ENCODE measurements around the gene C16orf87. TPM values are rescaled to one million over a fixed set of nuclear protein-coding genes. Genes with fewer than 3 reads are reported as not detected.

The C16orf87 gene
- total RNA-seq, 1 experiment from 2014 or later, result 10.2 TPM

GRCh38 chr16:46875243-46875642 lies 44.3 kb upstream of the C16orf87 start:
- H3K27me3 ChIP-seq (ENCODE audit: insufficient read depth, low read length), result no peaks in the 10 kb centered on the region
- no peak overlapping the region for H2AFZ ChIP-seq (ENCODE audit: low read depth, low read length, poor library complexity, severe bottlenecking)
- H3K36me3 ChIP-seq (ENCODE audit: control insufficient read depth in 1 of 2, insufficient read depth in 2 of 2, low read length in 2 of 2), result no peaks in the 10 kb centered on the region
- no peaks in the 10 kb centered on the region for H3K9me2 ChIP-seq (ENCODE audit: insufficient read depth)
- TF ChIP-seq SP1 (IDR thresholded peaks at IDR 0.05; ENCODE audit: low read depth) (no peak), POLR2AphosphoS5 (IDR thresholded peaks at IDR 0.05; ENCODE audit: low read depth, low read length) (no peak), EGR1 (IDR thresholded peaks at IDR 0.05; ENCODE audit: low read depth) (no peak), RAD21 (IDR thresholded peaks at IDR 0.05; ENCODE audit: low read depth) (no peak), SRF (IDR thresholded peaks at IDR 0.05; ENCODE audit: low read depth) (no peak), EZH2 (IDR thresholded peaks at IDR 0.05) (no peak), ATF3 (IDR thresholded peaks at IDR 0.05) (no peak), FOSL1 (IDR thresholded peaks at IDR 0.05; ENCODE audit: low read depth) (no peak)
- TF ChIP-seq, protein P1, sequence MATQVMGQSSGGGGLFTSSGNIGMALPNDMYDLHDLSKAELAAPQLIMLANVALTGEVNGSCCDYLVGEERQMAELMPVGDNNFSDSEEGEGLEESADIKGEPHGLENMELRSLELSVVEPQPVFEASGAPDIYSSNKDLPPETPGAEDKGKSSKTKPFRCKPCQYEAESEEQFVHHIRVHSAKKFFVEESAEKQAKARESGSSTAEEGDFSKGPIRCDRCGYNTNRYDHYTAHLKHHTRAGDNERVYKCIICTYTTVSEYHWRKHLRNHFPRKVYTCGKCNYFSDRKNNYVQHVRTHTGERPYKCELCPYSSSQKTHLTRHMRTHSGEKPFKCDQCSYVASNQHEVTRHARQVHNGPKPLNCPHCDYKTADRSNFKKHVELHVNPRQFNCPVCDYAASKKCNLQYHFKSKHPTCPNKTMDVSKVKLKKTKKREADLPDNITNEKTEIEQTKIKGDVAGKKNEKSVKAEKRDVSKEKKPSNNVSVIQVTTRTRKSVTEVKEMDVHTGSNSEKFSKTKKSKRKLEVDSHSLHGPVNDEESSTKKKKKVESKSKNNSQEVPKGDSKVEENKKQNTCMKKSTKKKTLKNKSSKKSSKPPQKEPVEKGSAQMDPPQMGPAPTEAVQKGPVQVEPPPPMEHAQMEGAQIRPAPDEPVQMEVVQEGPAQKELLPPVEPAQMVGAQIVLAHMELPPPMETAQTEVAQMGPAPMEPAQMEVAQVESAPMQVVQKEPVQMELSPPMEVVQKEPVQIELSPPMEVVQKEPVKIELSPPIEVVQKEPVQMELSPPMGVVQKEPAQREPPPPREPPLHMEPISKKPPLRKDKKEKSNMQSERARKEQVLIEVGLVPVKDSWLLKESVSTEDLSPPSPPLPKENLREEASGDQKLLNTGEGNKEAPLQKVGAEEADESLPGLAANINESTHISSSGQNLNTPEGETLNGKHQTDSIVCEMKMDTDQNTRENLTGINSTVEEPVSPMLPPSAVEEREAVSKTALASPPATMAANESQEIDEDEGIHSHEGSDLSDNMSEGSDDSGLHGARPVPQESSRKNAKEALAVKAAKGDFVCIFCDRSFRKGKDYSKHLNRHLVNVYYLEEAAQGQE (IDR thresholded peaks at IDR 0.05; ENCODE audit: low read depth), result no peak
- H3K4me1 ChIP-seq (ENCODE audit: control insufficient read depth in 1 of 2, insufficient read depth in 2 of 2, low read length in 2 of 2), result no peaks in the 10 kb centered on the region
- intact Hi-C loops (cut with micrococcal nuclease), result no loop called here
- no peaks in the 10 kb centered on the region for H4K20me1 ChIP-seq (ENCODE audit: insufficient read depth)
- H3K9ac ChIP-seq (ENCODE audit: low read length), result no peak overlapping the region
- no TSS peak for BruUV-seq (replicated peaks)
- no peak for ATAC-seq
- ChIA-PET RAD21 (ENCODE audit: low non-redundant PET in 1 of 2, low total read pairs in 2 of 2, uncharacterized antibody in 2 of 2, unreplicated experiment in 2 of 2) (no interaction called here), CTCF (no interaction called here), POLR2A (no interaction called here)
- DNase-seq (ENCODE audit: low read depth, low spot score), result no peak
- no peak overlapping the region for H3K27ac ChIP-seq (ENCODE audit: low read depth, low read length)
- no peak overlapping the region for H3K4me3 ChIP-seq (replicated peaks in 1 of 2; ENCODE audit: low read depth in 1 of 2, low read length in 2 of 2)
- H3K79me2 ChIP-seq (ENCODE audit: insufficient read depth, low read length), result no peaks in the 10 kb centered on the region
- no peaks in the 10 kb centered on the region for H3K9me3 ChIP-seq (ENCODE audit: control insufficient read depth in 1 of 2, insufficient read depth in 1 of 2, low read depth in 1 of 2, low read length in 2 of 2)
- H3K4me2 ChIP-seq (ENCODE audit: low read length), result no peak overlapping the region

Measured in HCT116 (cell line).